GM18951 (cell line): ENCODE results near the gene OR52E4.

Source experiments
- POLR2A ChIP-seq: IDR thresholded peaks from 4 replicates; pipeline ENCODE4 v1.6.1; 2011; ENCODE audit warnings: mild to moderate bottlenecking; ENCODE audit not compliant: insufficient read length, insufficient read depth; ENCODE audit errors: extremely low read depth
- in situ Hi-C: fragments of 300-500 bp; cut with MboI; formaldehyde crosslinking; loops from one replicate; pipeline ENCODE4 v1.12.0; 2022; ENCODE audit warnings: low sequenced_read_pairs, mixed read lengths, inconsistent platforms; ENCODE audit not compliant: unreplicated experiment

OR52E4 gene

GRCh38 chr11:5899534-5899933, 19.1 kb downstream of the OR52E4 start:
- no peak for TF ChIP-seq POLR2A
- in situ Hi-C loops: no loop called here

DNA sequence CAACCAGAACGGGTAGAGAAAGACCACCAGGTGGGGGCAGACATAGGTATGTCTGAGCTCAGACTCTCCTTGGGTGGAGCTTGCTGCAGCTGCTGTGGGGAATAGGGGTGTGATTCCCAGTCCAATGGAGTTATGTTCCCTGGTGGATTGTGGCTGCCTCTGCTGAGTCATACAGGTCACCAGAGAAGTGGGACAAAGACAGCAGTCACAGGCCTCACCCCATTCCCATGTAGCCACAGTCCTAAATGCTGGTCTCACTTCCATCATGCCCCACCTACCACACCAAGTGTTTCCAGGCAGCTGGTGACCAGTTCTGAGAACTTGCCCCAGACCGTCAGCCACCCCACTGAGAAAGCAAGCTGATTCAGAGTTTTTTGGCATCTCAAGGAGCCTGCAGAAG, 30.1 kb downstream of the OR52E4 start:
- no peak for TF ChIP-seq POLR2A
- in situ Hi-C loops: no loop called here

GRCh38 chr11:5922749-5923426, 42.5 kb downstream of the OR52E4 start:
- TF ChIP-seq POLR2A: no peak

DNA sequence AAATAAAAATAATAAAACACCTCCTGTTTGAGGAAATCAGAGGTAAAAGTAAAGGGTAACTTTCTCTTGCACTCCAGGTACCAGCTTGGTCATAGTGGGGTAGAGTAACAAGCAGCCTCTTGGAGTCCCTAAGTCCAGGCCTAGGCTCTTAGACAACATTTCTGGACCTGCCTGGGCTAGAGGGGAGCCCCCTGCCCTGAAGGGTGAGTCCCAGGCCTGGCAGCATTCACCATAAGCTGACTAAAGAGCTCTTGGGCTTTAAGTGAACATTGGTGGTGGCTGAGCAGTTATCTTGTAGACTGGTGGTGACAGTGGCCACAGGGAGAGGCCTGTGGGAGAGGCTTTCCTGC, 43.0 kb downstream of the OR52E4 start:
- in situ Hi-C loops: no loop called here
- no peak for TF ChIP-seq POLR2A

More at GRCh38 chr11:5922749-5923426, 42.5 kb downstream of the OR52E4 start:
- in situ Hi-C loops: no loop called here

GRCh38 chr11:5923794-5924193, 43.4 kb downstream of the OR52E4 start:
- no peak for TF ChIP-seq POLR2A
- in situ Hi-C loops: no loop called here

- in situ Hi-C loops: no loop called here
- TF ChIP-seq POLR2A: no peak
Observed at GRCh38 chr11:5928271-5928670, 47.8 kb downstream of the OR52E4 start.

DNA sequence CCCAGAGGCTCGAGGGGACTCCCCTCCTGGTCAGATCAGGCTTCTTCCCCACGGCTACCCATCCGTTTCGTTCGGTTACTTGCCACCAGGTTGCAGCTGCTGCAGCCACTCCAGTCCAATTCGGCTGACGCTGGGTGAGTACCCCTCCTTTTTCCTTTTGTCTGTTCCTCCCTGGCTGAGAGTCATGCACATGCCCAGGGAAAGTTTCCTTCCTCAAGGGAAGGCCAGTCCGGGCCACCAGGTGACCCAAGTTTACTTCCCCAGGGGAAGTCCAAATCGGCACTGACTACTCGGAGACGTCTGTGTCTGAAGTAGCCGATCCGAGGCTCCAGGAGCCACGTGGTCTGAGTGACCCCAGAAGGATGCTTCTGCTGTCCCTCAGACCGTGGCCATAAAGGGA, 48.4 kb downstream of the OR52E4 start:
- no peak for TF ChIP-seq POLR2A
- in situ Hi-C loops: no loop called here

DNA sequence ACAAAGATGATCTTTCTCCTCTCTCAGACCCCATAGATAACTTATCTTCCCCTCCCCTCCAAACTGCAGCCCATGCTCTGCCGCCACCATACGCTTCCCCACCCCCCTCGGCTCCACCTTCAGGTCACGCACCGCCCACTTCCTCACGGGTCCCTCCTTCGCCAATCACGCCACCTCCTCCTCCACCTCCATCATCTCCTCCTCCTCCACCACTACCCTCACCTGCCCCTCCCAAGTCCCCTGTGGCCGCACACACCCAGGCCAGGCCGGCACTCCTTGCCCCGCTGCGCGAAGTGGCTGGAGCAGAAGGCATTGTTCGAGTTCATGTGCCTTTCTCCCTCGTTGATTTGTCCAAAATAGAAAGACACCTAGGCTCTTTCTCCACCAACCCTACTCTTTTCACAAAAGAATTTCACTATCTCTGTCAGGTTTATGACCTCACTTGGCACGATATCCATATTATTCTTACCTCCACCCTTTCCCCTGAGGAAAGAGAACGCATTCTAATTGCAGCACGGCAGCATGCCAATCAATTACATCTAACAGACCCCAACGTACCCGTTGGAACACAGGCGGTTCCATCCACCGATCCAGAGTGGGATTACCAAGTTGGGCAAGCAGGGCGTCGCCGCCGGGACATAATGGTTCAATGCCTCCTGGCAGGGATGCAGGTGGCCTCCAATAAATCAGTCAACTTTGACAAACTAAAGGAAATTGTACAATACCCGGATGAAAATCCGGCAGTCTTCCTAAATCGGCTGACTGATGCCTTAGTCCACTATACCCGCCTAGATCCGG, 49.3 kb downstream of the OR52E4 start:
- TF ChIP-seq POLR2A: no peak
- in situ Hi-C loops: no loop called here

- in situ Hi-C loops: no loop called here
- TF ChIP-seq POLR2A: no peak
Observed at GRCh38 chr11:5930614-5931013, 50.2 kb downstream of the OR52E4 start.

- in situ Hi-C loops: no loop called here
- TF ChIP-seq POLR2A: no peak
Observed at GRCh38 chr11:5931061-5931460, 50.6 kb downstream of the OR52E4 start.

GRCh38 chr11:5932671-5933070, 52.2 kb downstream of the OR52E4 start:
- in situ Hi-C loops: no loop called here
- no peak for TF ChIP-seq POLR2A

GRCh38 chr11:5933116-5933515, 52.7 kb downstream of the OR52E4 start:
- in situ Hi-C loops: no loop called here
- no peak for TF ChIP-seq POLR2A
